ENCODE measurements around the gene BAHCC1.

BAHCC1 gene

DNA sequence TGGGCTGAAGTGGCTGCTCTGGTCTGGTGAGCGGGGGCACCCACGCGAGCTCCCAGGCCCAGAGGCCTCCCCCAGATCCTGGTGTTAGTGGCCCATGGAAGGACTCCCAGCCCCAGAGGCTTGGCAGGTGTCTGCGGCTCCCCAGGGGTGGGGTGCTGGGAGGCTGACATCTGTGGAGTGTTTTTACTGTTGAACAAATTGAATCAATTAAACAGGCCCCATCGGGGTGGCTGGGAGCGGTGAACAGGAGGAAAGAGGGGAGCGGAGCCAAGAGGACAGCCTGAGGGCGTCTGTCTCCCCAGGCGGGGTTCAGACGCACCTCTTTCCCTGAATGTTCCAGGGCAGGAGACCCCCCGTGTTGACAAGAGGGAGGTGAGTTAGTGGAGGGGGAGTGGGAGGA, 87.4 kb downstream of the BAHCC1 start:
- DNase-seq = no peak

GRCh38 chr17:81483085-81483861, 88.0 kb downstream of the BAHCC1 start:
- DNase-seq = no peak

DNA sequence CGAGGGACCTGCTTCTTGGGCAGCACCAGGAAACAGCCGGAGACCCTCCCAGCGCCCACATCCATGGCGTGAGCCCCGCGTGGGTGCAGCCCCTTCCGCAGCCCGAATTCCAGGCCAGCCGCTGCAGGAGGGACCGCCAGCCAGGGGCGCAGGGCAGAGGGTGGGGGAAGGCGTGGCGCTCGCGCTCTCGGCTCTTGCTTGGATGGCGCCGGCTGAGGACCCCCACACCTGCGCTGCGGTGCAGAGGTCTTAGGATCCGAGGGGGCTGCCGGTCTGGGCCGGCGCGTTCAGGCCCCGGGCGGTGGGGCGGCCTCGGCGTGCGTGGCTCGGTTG, 88.6 kb downstream of the BAHCC1 start:
- no peak for DNase-seq

DNA sequence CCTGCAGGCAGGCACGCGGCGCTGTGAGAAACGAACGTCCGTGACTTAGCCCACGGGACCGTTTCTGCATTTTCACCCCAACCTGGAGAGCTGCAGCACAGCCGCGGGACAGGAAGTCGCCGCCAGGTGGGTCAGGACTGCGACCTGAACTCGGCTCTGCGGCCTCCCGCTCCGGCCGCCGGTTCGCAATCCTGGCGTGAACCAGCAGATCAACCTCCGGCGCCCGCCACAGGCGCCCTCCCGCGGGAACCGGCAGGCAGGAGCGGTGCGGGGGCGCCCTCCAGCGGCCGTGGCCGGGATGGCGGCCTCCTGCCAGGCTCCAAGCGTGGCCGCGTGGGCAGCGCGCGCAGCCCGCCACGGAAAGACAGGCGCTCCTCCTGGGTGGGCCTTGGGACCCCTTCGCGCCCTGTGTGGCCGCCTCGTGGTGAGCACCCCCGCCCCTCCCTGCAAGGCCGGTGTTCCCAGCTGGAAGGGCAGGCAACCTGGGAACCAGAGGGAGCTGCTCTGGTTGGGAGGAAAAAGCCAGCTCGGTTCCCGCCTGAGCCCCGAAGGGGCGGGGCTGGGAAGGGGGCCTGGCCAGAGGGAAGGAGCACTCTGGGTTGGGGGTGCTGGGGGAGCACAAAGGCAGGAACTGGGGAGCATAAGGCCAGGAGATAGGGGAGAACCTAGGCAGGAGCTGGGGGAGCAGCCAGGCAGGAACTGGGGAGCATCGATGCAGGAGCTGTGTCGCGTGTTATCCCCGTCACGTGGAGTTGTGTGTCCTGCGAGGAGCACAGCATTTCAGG, 89.1 kb downstream of the BAHCC1 start:
- peak; percentile 90 to 93 for DNase-seq

- DNase-seq = no peak
Observed at GRCh38 chr17:81486199-81486810, 91.0 kb downstream of the BAHCC1 start.

DNA sequence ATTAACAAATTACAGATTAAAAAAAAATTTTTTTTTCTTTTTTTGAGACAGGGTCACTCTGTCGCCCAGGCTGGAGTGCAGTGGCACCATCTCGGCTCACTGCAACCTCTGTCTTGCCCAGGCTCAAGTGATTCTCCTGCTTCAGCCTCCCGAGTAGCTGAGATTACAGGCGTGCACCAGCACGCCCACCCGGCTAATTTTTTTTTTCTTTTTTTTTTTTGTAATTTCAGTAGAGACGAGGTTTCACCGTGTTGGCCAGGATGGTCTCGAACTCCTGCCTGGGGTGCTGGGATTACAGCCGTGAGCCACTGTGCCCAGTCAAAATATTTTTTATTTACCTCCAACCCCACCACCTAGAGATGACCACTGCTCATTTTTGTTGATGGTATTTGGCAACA, 91.8 kb downstream of the BAHCC1 start:
- no peak for DNase-seq

GRCh38 chr17:81487487-81488275, 92.4 kb downstream of the BAHCC1 start:
- peak; percentile 81 to 87 for DNase-seq

DNA sequence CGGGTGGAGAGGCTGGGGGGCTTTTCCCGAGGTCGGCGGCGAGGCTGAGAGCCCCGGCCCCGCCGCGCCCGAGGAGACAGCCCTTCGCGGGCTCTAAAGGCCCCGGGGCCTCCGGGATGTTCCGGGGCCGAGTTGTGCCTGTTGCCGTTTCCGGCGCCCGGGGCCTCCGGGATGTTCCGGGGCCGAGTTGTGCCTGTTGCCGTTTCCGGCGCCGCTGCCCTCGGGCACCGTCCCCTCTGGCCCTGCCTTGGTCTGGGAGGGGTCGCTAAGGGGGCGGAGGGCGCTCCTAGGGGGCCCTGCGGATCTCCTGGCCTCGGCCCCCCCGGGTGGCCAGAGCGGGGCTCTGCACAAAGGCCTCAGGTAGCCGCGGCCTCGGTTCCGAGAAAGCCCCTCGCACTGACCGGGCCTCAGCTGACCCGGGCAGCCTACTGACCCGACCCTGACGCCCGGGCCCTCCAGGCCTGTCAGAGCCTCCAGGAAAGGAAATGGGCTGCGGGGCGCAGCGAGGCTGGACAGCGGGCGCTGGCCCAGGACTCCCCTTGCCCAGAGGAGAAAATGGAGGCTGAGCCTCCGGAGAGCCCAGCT, 93.1 kb downstream of the BAHCC1 start:
- DNase-seq = peak in 1 of 2 donors; percentile 34

DNA sequence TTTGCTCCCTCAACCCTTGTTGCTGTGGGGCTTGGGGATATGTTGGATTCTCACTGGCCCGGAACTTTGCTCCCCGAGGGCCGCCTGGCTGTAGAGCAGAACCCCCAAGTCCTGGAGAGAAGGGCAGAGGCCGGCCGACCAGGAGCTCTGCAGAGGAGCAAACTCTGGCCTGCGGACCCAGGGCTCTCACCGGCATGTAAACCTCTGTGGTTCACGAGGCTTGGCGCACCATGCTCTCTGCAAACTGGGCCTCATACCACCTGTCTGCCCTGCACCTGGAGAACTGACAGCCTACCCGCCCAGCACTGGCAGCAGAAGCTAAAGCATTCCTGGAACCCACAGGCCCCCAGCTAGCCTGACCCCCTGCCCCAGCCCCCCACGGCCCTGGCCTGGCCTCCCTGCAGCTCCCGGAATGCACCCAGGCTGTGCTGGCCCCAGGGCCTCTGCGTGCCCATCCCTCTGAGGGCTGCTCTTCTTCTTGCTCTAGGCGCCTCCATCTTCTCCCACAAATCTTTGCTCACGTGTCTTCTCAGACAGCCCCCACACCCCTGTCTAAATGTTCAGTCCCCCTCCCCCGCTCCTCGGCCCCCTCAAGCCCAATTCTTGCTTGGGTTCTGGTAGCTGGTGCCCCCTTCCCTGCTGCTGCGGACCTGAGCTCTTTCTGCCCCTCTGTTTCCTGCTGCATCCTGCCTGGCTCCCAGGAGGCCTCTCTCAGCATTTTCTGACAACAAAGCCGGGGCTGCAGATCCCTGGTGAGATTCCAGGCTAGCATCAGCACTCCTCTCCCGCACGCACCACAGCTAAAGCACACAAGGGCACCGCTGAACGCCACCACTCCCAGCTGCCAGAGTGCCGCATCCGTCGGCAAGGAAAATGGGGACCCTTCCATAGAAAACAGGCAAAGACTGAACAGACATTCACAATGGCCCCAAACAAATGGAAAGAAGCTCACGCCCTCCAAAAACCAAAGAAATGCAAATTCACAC, 94.0 kb downstream of the BAHCC1 start:
- DNase-seq = no peak

GRCh38 chr17:81489998-81490992, 95.0 kb downstream of the BAHCC1 start:
- no peak for DNase-seq

- no peak for DNase-seq
Observed at GRCh38 chr17:81491181-81491581, 95.9 kb downstream of the BAHCC1 start.

DNA sequence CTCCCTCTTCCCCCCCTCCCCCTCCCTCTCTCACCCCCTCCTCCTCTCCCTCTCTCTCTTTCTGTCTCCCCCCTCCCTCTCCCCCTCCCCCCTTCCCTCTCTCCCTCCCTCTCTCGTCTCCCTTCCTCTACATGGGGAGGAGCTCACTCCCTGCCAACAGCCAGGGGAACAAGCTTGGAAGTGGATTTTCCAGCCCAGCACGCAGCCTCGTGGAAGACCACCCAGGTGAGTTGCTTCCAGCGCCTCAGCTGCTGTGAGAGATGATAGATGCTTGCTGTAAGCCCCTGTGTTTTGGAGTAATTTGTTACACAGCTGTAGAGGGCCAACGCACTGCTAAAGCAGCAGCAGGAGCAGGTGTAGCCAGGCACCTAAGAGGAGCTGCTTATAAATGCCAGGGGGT, 96.5 kb downstream of the BAHCC1 start:
- no peak for DNase-seq

DNA sequence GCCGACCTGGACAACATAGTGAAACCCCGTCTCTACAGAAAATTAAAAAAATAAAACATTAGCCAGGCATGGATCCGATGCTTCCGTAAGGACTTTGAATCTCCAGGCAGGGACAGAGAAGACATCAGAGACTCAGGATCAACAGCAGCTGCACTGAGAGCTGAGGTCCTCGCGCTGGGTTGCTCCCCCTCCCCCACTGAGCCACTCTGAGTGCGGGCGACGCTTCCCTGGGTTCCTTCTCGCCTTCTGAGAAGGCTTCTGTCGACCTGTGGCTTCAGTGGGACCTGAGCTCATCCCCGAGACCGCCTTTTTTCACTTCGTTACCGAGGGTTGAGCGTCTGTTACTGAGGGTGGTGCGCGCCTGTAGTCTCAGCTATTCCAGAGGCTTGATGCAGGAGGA, 96.9 kb downstream of the BAHCC1 start:
- DNase-seq = no peak

DNA sequence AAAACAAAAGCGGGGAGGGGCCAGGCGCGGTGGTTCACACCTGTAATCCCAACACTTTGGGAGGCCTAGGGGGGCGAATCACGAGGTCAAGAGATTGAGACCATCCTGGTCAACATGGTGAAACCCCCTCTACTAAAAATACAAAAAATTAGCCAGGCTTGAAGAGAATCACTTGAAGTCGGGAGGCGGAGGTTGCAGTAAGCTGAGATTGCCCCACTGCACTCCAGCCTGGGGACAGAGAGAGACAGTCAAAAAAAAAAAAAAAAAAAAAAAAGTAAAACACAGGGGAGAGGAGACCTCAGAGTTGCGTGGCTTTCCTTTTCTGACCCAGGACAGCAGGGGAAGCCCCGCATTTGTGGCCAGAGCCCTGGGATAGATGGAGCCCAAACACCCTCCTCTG, 97.4 kb downstream of the BAHCC1 start:
- no peak for DNase-seq

- DNase-seq = no peak
Observed at GRCh38 chr17:81493198-81494038, 98.2 kb downstream of the BAHCC1 start.

GRCh38 chr17:81494626-81495377, 99.5 kb downstream of the BAHCC1 start:
- no peak for DNase-seq

DNA sequence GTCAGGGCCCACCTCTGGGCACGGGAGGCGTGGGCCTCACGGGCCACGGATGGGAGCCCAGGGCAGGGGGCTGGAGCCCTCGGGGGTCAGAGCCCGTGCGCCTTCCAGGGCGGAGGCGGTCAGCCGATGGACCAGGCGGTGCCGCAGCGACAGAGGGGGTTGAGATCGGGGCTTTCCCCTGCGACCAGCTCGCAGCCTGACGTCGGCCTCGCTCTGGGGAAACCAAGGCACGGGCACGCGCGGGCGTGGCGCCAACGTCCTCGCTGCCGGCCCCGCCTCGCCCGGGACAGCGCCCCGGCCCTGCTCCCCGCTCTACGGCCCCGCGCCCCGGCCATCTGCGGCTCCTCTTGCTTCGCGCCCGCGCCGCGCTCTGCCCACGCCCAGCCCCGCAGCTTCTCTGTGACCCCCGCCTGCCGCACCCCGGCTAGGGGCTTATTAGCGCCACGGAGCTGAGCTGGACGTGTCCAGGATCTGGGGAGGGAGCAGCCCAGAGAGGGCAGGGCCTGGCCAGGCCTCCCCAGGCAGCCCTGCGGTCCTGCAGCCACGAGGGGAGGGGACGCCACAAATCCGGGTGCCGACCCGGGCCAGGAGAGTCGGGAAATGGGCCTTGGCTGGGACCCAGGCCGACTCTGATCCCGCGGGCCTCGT, 103.8 kb downstream of the BAHCC1 start:
- DNase-seq = no peak

- DNase-seq = no peak
Observed at GRCh38 chr17:81499601-81499970, 104.3 kb downstream of the BAHCC1 start.

Data from stimulated activated CD4-positive, alpha-beta T cell treated with anti-CD3 and anti-CD28 coated beads, Interleukin-2, amount 100 ng/mL, for 24 hours (primary cell).